DND-41 (cell line): ENCODE measurements around the gene LRRC40.

Source experiments
- ATAC-seq: fragments of 200-7000 bp; cut with Tn5 transposase; 3 replicates; pipeline ENCODE4 v1.9.1; 2021; ENCODE audit warnings: low read depth; ENCODE audit not compliant: insufficient read depth
- DNase-seq: peaks from one replicate; pipeline ENCODE4 v3.0.0-alpha.2; 2020
- H2AFZ ChIP-seq: 2 replicates; pipeline ENCODE4 v1.6.0; 2012; ENCODE audit warnings: low read depth, low read length
- H3K27ac ChIP-seq: 2 replicates; pipeline ENCODE4 v1.5.1; 2012; ENCODE audit warnings: low read length, inconsistent platforms
- H3K27me3 ChIP-seq: fragments of 200-600 bp; sonication (generic); 2 replicates; pipeline ENCODE4 v1.6.0; 2012; ENCODE audit warnings: low read length, mild to moderate bottlenecking, inconsistent platforms; ENCODE audit not compliant: insufficient read depth, poor library complexity
- H3K36me3 ChIP-seq: 2 replicates; pipeline ENCODE4 v1.5.1; 2012; ENCODE audit warnings: low read length, inconsistent platforms; ENCODE audit not compliant: insufficient read depth
- H3K4me1 ChIP-seq: 2 replicates; pipeline ENCODE4 v1.5.1; 2012; ENCODE audit warnings: mild to moderate bottlenecking, low read length; ENCODE audit not compliant: insufficient read depth
- H3K4me2 ChIP-seq: 2 replicates; pipeline ENCODE4 v1.6.0; 2012; ENCODE audit warnings: mild to moderate bottlenecking, moderate library complexity, low read length, inconsistent platforms; ENCODE audit not compliant: insufficient read depth
- H3K4me3 ChIP-seq, 2 experiments: fragments of 200-600 bp in 1 of 2; shearing (Covaris generic) in 1 of 2; 2 replicates each; pipeline ENCODE4 v1.5.1; 2012 to 2016; ENCODE audit warnings: inconsistent platforms in 2 of 2, low read length in 2 of 2, mild to moderate bottlenecking in 2 of 2, low read depth in 1 of 2, moderate library complexity in 1 of 2
- H3K79me2 ChIP-seq: 2 replicates; pipeline ENCODE4 v1.6.0; 2012; ENCODE audit warnings: low read length, inconsistent platforms; ENCODE audit not compliant: insufficient read depth
- H3K9ac ChIP-seq: 2 replicates; pipeline ENCODE4 v1.6.0; 2012; ENCODE audit warnings: low read depth, mild to moderate bottlenecking, inconsistent platforms, low read length, moderate library complexity
- H3K9me3 ChIP-seq: 2 replicates; pipeline ENCODE4 v1.5.1; 2012; ENCODE audit warnings: low read length, moderate library complexity, mild to moderate bottlenecking, inconsistent platforms; ENCODE audit not compliant: insufficient read depth, severe bottlenecking
- H4K20me1 ChIP-seq: 2 replicates; pipeline ENCODE4 v1.6.0; 2012; ENCODE audit warnings: low read length; ENCODE audit not compliant: insufficient read depth
- CTCF ChIP-seq: IDR thresholded peaks from 2 replicates; pipeline ENCODE4 v1.5.1; 2012; ENCODE audit warnings: borderline replicate concordance, low read length, moderate library complexity, mild to moderate bottlenecking; ENCODE audit not compliant: poor library complexity, severe bottlenecking; ENCODE audit errors: extremely low read depth
- EZH2 ChIP-seq: IDR thresholded peaks from 3 replicates; pipeline ENCODE4 v1.6.1; 2012; ENCODE audit warnings: borderline replicate concordance, low read depth, mild to moderate bottlenecking, moderate library complexity, low read length, inconsistent platforms; ENCODE audit not compliant: severe bottlenecking

LRRC40 gene

DNA sequence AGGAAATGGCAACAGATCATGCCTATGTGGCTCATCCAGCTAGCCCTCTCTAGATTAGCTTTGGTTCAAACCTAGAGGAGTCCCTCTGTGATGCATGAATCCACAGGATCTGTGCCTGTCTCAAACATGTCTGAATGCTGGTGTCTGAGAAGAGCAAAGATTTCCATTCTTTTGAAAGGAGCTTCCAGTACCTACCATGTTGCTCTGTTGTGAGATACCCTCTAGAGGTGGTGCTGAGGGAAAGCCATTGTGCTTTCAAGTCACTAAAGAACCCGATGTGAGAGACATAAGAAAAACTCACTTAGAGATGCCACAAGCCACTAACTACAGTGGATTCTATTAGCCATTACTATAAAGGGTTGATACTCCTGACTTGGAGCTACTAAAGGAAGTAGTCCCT is 103.6 kb downstream of the LRRC40 start:
- Histone ChIP-seq H3K27me3 (peaks cover 3% of the 10 kb centered on the region), H4K20me1 (no peaks in the 10 kb centered on the region), H3K79me2 (no peaks in the 10 kb centered on the region), H3K36me3 (no peaks in the 10 kb centered on the region), H3K9me3 (no peaks in the 10 kb centered on the region), H3K4me3 (no peak overlapping the region), H3K9ac (no peak overlapping the region), H3K4me2 (no peak overlapping the region), H3K27ac (no peak overlapping the region), H2AFZ (no peak overlapping the region), H3K4me1 (no peaks in the 10 kb centered on the region)
- ATAC-seq: no peak
- no peak for DNase-seq
- TF ChIP-seq EZH2 (no peak), CTCF (no peak)

- Histone ChIP-seq H3K4me2 (no peak overlapping the region), H4K20me1 (no peaks in the 10 kb centered on the region)
- no peak for DNase-seq
Observed at GRCh38 chr1:70101231-70101630, 104.1 kb downstream of the LRRC40 start.

More at GRCh38 chr1:70101231-70101630, 104.1 kb downstream of the LRRC40 start:
- no peak overlapping the region for H2AFZ ChIP-seq
- H3K9ac ChIP-seq: no peak overlapping the region
- H3K4me3 ChIP-seq: no peak overlapping the region
- no peak for ATAC-seq
- no peaks in the 10 kb centered on the region for H3K9me3 ChIP-seq
- no peak overlapping the region for H3K27ac ChIP-seq
- H3K79me2 ChIP-seq: no peaks in the 10 kb centered on the region
- H3K27me3 ChIP-seq: no peaks in the 10 kb centered on the region
- no peaks in the 10 kb centered on the region for H3K4me1 ChIP-seq
- TF ChIP-seq EZH2 (no peak), CTCF (no peak)
- H3K36me3 ChIP-seq: no peaks in the 10 kb centered on the region
